Large intestine (tissue), 3 donors: Measurements from ENCODE around the gene LTB4R. TPM values are rescaled to one million over a fixed set of nuclear protein-coding genes. Genes with fewer than 3 reads are reported as not detected.

Experiments
- DNase-seq, 2 donors: peaks; one replicate each; pipeline versions ENCODE4 v3.0.0 to v3.0.0-alpha.2; 2013
- H3K27ac ChIP-seq: one replicate; pipeline ENCODE4 v1.5.1; 2013; ENCODE audit warnings: low read length
- H3K27me3 ChIP-seq: 2 replicates; pipeline ENCODE4 v1.6.1; 2013; ENCODE audit warnings: low read length; ENCODE audit not compliant: control insufficient read depth, insufficient read depth
- H3K36me3 ChIP-seq: 2 replicates; pipeline ENCODE4 v1.6.1; 2013; ENCODE audit warnings: low read length; ENCODE audit not compliant: control insufficient read depth, insufficient read depth
- H3K4me1 ChIP-seq: one replicate; pipeline ENCODE4 v1.6.1; 2013; ENCODE audit warnings: low read length; ENCODE audit not compliant: control insufficient read depth, insufficient read depth
- H3K4me3 ChIP-seq: one replicate; pipeline ENCODE4 v1.5.1; 2013; ENCODE audit warnings: low read length
- H3K9me3 ChIP-seq: one replicate; pipeline ENCODE4 v1.6.1; 2013; ENCODE audit warnings: mild to moderate bottlenecking, low read depth, low read length, moderate library complexity; ENCODE audit not compliant: control insufficient read depth
- WGBS: methylation state at CpG from one replicate; pipeline ENCODE4 v1.1.5; 2013; ENCODE audit warnings: low lambda C conversion rate; ENCODE audit not compliant: insufficient coverage; 5-methylcytosine and 5-hydroxymethylcytosine counted together
- polyA plus RNA-seq: library from polyadenylated mRNA; unstranded; fragments of 120-200 nt; gene quantifications from one replicate; pipeline ENCODE4 v1.2.1, GENCODE V29; 2013

The LTB4R gene
- polyA plus RNA-seq, 1 donor: 7.2 TPM

- 94% methylated on average over 2 of the region's 5 CpGs for WGBS
- H3K27ac ChIP-seq: no peak overlapping the region
- no peaks in the 10 kb centered on the region for H3K9me3 ChIP-seq
- H3K4me3 ChIP-seq: no peak overlapping the region
- no peaks in the 10 kb centered on the region for H3K4me1 ChIP-seq
- H3K27me3 ChIP-seq: no peaks in the 10 kb centered on the region
- no peak for DNase-seq
- H3K36me3 ChIP-seq: no peaks in the 10 kb centered on the region
Measured at GRCh38 chr14:24278424-24278823, 32.9 kb upstream of the LTB4R start.

- no peak overlapping the region for H3K27ac ChIP-seq
- no peaks in the 10 kb centered on the region for H3K4me1 ChIP-seq
- no CpG with 5 or more reads among the region's 11 CpGs for WGBS
Measured at GRCh38 chr14:24279301-24280186, 31.8 kb upstream of the LTB4R start.

GRCh38 chr14:24280797-24281460 lies 30.4 kb upstream of the LTB4R start:
- no peak overlapping the region for H3K27ac ChIP-seq
- no peaks in the 10 kb centered on the region for H3K4me1 ChIP-seq
- H3K4me3 ChIP-seq: no peak overlapping the region
- no peaks in the 10 kb centered on the region for H3K9me3 ChIP-seq
- no CpG with 5 or more reads among the region's 6 CpGs for WGBS
- no peak for DNase-seq
- H3K27me3 ChIP-seq: no peaks in the 10 kb centered on the region
- no peaks in the 10 kb centered on the region for H3K36me3 ChIP-seq

More at GRCh38 chr14:24279301-24280186, 31.8 kb upstream of the LTB4R start:
- Histone ChIP-seq H3K27me3 (no peaks in the 10 kb centered on the region), H3K9me3 (no peaks in the 10 kb centered on the region), H3K4me3 (no peak overlapping the region), H3K36me3 (no peaks in the 10 kb centered on the region)
- no peak for DNase-seq

- Histone ChIP-seq H3K27me3 (no peaks in the 10 kb centered on the region), H3K4me1 (no peaks in the 10 kb centered on the region), H3K36me3 (no peaks in the 10 kb centered on the region), H3K9me3 (no peaks in the 10 kb centered on the region), H3K27ac (no peak overlapping the region), H3K4me3 (no peak overlapping the region)
- 100% methylated on average over 1 of the region's 7 CpGs for WGBS
- no peak for DNase-seq
Measured at GRCh38 chr14:24281636-24282035, 29.7 kb upstream of the LTB4R start.

GRCh38 chr14:24282736-24283135 lies 28.6 kb upstream of the LTB4R start:
- Histone ChIP-seq H3K27me3 (no peaks in the 10 kb centered on the region), H3K4me1 (no peaks in the 10 kb centered on the region), H3K27ac (no peak overlapping the region), H3K9me3 (no peaks in the 10 kb centered on the region), H3K36me3 (no peaks in the 10 kb centered on the region), H3K4me3 (no peak overlapping the region)
- WGBS: no CpG with 5 or more reads among the region's 3 CpGs
- DNase-seq: no peak

GRCh38 chr14:24283796-24284460 lies 27.4 kb upstream of the LTB4R start:
- H3K27ac ChIP-seq: no peak overlapping the region
- no CpG with 5 or more reads among the region's 5 CpGs for WGBS
- no peak for DNase-seq
- H3K4me3 ChIP-seq: no peak overlapping the region
- no peaks in the 10 kb centered on the region for H3K27me3 ChIP-seq
- no peaks in the 10 kb centered on the region for H3K9me3 ChIP-seq
- H3K36me3 ChIP-seq: no peaks in the 10 kb centered on the region
- no peaks in the 10 kb centered on the region for H3K4me1 ChIP-seq

- no peak for DNase-seq
- WGBS: no CpG with 5 or more reads among the region's 11 CpGs
Measured at GRCh38 chr14:24284501-24285035, 26.7 kb upstream of the LTB4R start.

GRCh38 chr14:24285351-24285750 lies 26.0 kb upstream of the LTB4R start:
- no CpG with 5 or more reads among the region's 4 CpGs for WGBS
- H3K9me3 ChIP-seq: no peaks in the 10 kb centered on the region
- H3K27ac ChIP-seq: no peak overlapping the region
- H3K4me1 ChIP-seq: no peaks in the 10 kb centered on the region
- no peaks in the 10 kb centered on the region for H3K27me3 ChIP-seq
- H3K4me3 ChIP-seq: no peak overlapping the region
- H3K36me3 ChIP-seq: peaks cover 13% of the 10 kb centered on the region
- no peak for DNase-seq

More at GRCh38 chr14:24284501-24285035, 26.7 kb upstream of the LTB4R start:
- Histone ChIP-seq H3K27ac (no peak overlapping the region), H3K36me3 (peaks cover 5% of the 10 kb centered on the region), H3K9me3 (no peaks in the 10 kb centered on the region), H3K4me3 (no peak overlapping the region), H3K27me3 (no peaks in the 10 kb centered on the region), H3K4me1 (no peaks in the 10 kb centered on the region)

- Histone ChIP-seq H3K27ac (no peak overlapping the region), H3K4me1 (no peaks in the 10 kb centered on the region), H3K36me3 (peaks cover 29% of the 10 kb centered on the region), H3K9me3 (no peaks in the 10 kb centered on the region), H3K4me3 (no peak overlapping the region), H3K27me3 (no peaks in the 10 kb centered on the region)
- no CpG with 5 or more reads among the region's 5 CpGs for WGBS
- no peak for DNase-seq
Measured at GRCh38 chr14:24286996-24287395, 24.3 kb upstream of the LTB4R start.

- no peaks in the 10 kb centered on the region for H3K27me3 ChIP-seq
- H3K27ac ChIP-seq: no peak overlapping the region
- DNase-seq: no peak
- no peaks in the 10 kb centered on the region for H3K4me1 ChIP-seq
- H3K4me3 ChIP-seq: no peak overlapping the region
- WGBS: no CpG with 5 or more reads among the region's 6 CpGs
- peaks cover 40% of the 10 kb centered on the region for H3K36me3 ChIP-seq
- no peaks in the 10 kb centered on the region for H3K9me3 ChIP-seq
Measured at GRCh38 chr14:24289649-24290280, 21.5 kb upstream of the LTB4R start.
